ENCODE measurements around the gene SRGAP1.
"Not testable (repeated sequence)": the region's sequence is repeated elsewhere in the genome, so short reads cannot be mapped to it uniquely, and the experiment has no call there.

The SRGAP1 gene

DNA sequence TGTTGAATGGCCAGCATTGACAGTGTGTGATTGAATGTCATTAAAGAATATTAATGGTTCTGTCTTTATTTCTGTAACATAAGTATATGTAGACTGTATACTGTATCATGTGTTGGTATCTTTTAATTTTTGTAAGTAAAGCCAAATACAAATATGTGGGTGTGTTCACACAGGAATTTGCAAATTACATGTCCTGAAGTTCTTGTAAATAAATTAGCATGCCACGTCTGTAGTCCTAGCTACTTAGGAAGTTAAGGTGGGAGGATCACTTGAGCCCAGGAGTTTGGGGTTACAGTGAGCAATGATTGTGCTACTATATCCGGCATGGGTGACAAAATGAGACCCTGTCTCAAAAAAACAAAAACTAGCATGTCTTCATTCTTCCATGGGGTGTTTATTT is 278.5 kb downstream of the SRGAP1 start:
- DNase-seq (ENCODE audit: low spot score): no peak

DNA sequence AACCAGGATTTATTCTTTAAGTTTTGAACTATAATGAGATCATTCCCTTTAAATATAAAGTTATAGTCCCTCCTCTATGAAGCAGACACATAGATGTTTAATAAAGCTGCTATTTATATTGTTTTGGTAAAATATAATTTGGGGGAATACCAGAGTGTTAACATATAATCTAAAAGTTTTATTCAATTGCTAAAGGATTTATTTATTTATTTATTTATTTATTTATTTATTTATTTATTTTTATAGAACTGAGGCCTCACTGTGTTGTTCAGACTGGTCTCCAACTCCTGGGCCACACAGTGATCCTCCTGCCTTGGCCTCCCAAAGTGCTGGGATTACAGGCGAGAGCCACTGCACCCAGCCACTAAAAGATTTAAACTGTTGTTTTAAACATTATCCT is 278.9 kb downstream of the SRGAP1 start:
- no peak for DNase-seq (ENCODE audit: low spot score)

DNA sequence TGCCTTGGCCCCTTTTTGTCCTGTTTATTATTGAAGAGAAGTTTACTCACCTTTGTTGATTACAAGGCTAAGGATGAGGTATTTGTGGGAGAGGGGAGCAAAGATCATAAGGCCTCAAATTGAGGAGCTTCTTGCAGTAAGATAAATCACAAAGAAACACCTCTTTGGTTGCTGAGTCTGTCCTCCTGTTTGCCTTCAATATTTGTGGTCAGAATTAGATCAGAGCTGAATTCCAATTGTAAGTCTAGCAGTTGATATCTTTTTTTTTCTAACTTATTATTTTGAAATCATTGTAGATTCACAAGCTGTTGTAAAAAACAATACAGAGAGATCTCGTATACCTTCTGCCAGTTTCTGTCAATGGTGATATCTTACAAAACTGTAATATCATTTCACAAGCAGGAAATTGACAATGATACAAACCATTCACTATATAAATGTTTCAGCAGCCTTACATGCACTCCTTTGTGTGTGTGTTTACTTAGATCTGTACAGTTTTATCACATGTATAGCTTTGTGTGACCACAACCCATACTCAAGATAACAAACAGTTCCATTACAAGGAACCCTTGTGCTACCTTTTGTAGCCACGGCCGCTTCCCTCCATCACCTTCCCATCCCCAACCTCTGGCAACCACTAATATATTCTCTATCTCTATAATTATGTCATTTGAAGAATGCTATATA is 280.2 kb downstream of the SRGAP1 start:
- DNase-seq (ENCODE audit: low spot score): no peak

DNA sequence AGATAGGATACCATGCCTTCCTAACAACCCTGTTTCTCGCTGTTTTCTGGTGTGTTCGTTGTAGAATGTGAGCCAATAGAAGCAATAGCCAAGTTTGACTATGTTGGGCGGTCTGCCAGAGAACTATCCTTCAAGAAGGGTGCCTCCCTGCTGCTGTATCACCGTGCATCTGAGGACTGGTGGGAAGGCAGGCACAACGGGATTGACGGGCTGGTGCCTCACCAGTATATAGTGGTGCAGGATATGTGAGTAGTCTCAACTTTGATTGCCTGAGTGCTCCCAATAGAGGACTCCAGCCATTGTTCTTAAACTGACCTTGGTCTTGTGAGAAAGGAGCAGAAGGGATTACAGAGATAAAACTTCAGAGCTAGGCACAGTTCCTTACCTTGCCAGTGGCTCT is 281.4 kb downstream of the SRGAP1 start:
- DNase-seq (ENCODE audit: low spot score): no peak

DNA sequence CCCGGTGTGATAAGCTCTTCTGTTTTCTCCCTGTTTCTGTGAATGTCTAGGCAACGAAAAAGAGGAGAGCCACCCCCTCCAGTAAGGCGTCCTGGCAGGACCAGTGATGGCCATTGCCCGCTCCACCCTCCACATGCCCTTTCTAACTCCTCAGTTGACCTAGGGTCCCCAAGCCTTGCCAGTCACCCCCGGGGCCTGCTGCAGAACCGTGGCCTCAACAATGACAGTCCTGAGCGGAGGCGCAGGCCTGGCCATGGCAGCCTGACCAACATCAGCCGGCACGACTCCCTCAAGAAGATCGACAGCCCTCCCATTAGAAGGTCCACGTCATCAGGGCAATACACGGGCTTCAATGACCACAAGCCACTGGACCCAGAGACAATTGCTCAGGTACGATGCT is 283.3 kb downstream of the SRGAP1 start:
- no peak for DNase-seq (ENCODE audit: low spot score)

- no peak for DNase-seq (ENCODE audit: low spot score)
These were observed 283.9 kb downstream of the SRGAP1 start for GRCh38 chr12:64128366-64128765.

GRCh38 chr12:64130476-64130875 is 286.0 kb downstream of the SRGAP1 start:
- not testable (repeated sequence) for DNase-seq (ENCODE audit: low spot score)

GRCh38 chr12:64131456-64131855 is 287.0 kb downstream of the SRGAP1 start:
- DNase-seq (ENCODE audit: low spot score): not testable (repeated sequence)

DNA sequence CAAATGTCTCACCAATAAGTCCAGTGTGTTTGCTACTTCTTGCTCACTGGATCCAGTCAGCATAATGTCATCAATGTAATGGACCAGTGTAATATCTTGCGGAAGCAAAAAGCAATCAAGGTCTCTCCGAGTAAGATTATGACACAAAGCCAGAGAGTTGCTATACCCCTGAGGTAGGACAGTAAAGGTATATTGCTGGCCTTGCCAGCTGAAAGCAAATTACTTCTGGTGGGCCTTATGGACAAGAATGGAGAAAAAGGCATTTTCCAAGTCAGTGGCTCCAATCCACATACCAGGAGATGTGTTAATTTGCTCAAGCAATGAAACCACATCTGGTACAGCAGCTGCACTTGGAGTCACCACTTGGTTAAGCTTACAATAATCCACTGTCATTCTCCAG is 288.2 kb downstream of the SRGAP1 start:
- not testable (repeated sequence) for DNase-seq (ENCODE audit: low spot score)

GRCh38 chr12:64137117-64137516 is 292.6 kb downstream of the SRGAP1 start:
- DNase-seq (ENCODE audit: low spot score): no peak

DNA sequence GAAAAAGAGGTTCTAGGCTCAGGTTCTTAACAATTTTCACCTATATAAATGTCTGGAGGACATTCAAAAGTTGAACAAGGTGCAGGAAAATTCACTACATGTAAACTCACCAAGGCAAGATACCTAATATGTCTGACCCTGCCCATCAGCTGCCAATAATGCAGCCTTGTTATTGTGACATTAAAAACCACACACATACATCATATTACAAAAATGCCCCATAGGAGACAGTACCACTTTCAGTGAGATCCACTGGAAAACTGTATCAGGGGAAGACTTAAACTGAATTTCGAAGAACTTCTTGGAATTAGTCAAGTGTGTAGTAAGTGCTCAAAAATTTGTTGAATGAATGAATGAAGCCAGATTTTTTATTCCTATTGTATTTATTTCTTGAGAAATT is 294.5 kb downstream of the SRGAP1 start:
- DNase-seq (ENCODE audit: low spot score): no peak

GRCh38 chr12:64142382-64142781 is 297.9 kb downstream of the SRGAP1 start:
- no peak for DNase-seq (ENCODE audit: low spot score)

DNA sequence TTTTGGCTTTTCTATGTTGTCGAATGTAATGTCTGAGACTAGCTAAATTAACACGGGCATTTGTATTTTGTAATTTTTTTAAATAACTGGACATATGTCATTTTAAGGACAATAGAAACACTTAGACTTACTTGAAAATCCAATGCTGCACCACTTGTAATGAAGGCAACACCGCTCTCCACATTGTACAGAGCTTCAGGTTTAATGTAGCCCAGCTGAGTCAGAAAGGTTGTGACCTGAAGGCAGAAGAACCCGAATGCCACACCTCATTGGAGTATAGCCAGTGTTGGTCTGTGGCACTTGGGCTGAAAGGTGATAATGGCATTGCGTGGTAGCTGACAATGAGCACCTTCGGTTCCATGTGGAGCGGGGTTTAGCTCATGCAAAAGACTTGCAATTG is 298.3 kb downstream of the SRGAP1 start:
- no peak for DNase-seq (ENCODE audit: low spot score)

DNA sequence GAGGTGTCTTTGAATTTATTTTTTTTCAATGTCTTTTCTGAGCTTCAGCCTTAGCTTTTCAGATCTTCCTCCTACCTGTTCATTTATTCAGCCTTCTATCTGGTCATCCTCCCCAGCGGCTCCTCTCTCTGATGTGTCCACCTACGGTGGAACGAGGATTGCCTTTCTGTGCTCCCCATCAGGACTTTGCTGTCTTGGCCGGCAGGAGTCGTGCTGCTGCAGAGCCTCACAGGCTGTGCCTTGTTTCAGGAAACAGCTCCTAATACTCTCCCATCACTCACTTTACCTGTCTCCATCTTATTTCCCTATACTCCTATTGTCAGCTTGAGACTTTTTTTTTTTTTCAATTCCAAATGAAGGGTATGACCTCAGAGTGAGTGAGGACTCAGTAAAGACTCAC is 300.7 kb downstream of the SRGAP1 start:
- no peak for DNase-seq (ENCODE audit: low spot score)

DNA sequence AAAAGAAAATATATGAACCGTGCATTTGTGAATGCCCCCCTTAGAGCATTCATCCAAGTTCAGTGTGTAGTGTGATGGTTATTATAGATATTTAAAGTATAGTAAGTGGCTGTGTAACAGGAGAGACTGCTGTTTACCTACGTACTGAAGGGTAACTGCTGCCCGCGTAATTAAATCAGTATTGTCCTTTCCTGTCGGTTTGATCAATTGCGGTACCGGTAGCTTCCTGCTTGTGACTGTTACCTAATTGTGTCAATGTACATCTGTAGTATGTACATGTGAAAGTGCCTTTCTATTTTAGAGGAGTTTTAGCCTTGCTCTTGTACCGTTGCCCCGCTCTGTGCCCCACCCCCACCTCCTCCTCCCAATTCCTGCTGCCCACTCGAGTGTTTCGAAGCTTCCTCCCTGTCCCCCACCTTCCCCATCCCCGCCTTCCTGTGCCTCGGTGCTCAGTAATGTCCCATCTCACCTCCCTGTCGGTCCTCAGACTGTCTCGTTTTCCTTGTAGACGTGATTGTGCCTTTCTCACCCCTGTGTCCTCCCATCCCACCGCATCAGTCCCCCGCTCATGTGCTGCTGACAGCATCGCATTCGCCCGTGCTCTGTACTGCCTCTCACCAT is 302.6 kb downstream of the SRGAP1 start:
- DNase-seq (ENCODE audit: low spot score): no peak

DNA sequence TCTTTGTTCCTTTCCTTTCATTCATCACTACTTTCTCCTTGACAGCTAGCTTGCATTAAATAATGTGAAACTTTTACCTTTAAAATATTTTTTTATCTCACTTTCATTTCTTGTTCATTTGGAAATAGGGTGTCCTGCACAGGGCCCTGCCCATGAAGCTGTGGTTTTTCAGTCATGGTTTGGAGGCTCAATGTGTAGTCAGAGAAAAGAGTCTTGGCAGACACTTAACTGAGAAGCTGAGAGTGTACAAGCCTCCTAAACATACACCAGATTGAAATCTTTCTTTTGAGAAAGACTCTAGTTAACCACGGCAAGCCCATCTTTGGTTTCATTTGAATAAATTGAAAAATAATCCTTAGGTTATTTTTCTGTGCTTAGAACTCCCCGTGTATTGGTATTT is 303.4 kb downstream of the SRGAP1 start:
- no peak for DNase-seq (ENCODE audit: low spot score)

- no peak for DNase-seq (ENCODE audit: low spot score)
These were observed 310.2 kb downstream of the SRGAP1 start for GRCh38 chr12:64154677-64155076.

- DNase-seq (ENCODE audit: low spot score): no peak
These were observed 312.6 kb downstream of the SRGAP1 start for GRCh38 chr12:64157110-64157509.

- no peak for DNase-seq (ENCODE audit: low spot score)
These were observed 315.7 kb downstream of the SRGAP1 start for GRCh38 chr12:64160021-64160710.

GRCh38 chr12:64160711-64161060 is 316.2 kb downstream of the SRGAP1 start:
- DNase-seq (ENCODE audit: low spot score): peak; percentile 50

DNA sequence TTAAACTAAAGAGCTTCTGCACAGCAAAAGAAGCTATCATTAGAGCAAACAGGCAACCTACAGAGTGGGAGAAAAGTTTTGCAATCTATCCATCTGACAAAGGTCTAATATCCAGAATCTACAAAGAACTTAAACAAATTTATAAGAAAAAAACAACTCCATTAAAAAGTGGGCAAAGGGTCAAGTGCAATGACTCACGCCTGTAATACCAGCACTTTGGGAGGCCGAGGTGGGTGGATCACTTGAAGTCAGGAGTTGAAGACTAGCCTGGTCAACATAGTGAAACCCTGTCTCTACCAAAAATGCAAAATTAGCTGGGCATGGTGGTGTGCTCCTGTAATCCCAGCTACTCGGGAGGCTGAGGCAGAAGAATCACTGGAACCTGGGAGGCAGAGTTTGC is 322.1 kb downstream of the SRGAP1 start:
- DNase-seq (ENCODE audit: low spot score): not testable (repeated sequence)

DNA sequence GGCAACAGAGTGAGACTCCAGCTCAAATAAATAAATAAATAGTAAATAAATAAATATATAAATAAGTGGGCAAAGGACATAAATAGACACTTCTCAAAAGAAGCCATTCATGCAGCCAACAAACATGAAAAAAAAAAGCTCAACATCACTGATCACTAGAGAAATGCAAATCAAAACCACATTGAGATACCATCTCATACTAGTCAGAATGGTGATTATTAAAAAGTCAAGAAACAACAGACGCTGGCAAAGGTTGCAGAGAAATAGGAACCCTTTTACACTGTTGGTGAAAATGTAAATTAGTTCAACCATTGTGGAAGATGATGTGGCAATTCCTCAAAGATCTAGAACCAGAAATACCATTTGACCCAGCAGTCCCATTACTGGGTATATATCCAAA is 322.5 kb downstream of the SRGAP1 start:
- not testable (repeated sequence) for DNase-seq (ENCODE audit: low spot score)

- DNase-seq (ENCODE audit: low spot score): no peak
These were observed 325.5 kb downstream of the SRGAP1 start for GRCh38 chr12:64170024-64170423.

- no peak for DNase-seq (ENCODE audit: low spot score)
These were observed 326.2 kb downstream of the SRGAP1 start for GRCh38 chr12:64170730-64171129.

All from hepatic stellate cell (primary cell).